Testis (tissue), 2 donors: ENCODE results near the gene TOM1L2.

ENCODE experiments used
- CTCF ChIP-seq, 3 experiments: fragments of 450-650 bp in 2 of 3; fragments of 200-600 bp in 1 of 3; sonication (generic) in 1 of 3; IDR thresholded peaks; one replicate each; pipeline ENCODE4 v1.5.1; 2016 to 2019; ENCODE audit warnings: antibody characterized with exemption in 3 of 3, mild to moderate bottlenecking in 2 of 3, moderate library complexity in 1 of 3
- POLR2A ChIP-seq: fragments of 450-650 bp; IDR thresholded peaks from one replicate; pipeline ENCODE4 v1.6.1; 2017; ENCODE audit warnings: antibody characterized with exemption, mild to moderate bottlenecking, moderate library complexity

DNA sequence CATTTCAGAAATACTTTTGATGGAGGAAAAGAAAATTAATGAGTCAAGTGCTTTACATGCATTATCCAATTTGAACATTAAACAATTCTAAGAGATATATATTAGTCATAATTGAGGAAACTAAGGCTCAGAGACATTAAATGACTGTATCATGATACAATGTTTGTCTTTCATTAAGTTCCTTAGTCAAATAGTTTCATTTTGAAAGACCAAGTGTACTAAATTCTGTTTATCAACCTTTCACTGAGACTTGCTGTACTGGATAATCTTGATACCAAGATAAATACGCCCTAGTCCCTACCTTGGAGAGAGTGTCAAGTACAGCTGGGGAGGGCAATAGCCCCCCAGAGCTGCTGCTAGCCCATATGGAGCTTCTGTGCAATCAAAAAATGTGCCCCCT, 24.2 kb downstream of the TOM1L2 start:
- TF ChIP-seq POLR2A (no peak), CTCF (IDR thresholded peaks at IDR 0.05) (no peak)
